Measurements from ENCODE around the gene CACNA1H.

DNA sequence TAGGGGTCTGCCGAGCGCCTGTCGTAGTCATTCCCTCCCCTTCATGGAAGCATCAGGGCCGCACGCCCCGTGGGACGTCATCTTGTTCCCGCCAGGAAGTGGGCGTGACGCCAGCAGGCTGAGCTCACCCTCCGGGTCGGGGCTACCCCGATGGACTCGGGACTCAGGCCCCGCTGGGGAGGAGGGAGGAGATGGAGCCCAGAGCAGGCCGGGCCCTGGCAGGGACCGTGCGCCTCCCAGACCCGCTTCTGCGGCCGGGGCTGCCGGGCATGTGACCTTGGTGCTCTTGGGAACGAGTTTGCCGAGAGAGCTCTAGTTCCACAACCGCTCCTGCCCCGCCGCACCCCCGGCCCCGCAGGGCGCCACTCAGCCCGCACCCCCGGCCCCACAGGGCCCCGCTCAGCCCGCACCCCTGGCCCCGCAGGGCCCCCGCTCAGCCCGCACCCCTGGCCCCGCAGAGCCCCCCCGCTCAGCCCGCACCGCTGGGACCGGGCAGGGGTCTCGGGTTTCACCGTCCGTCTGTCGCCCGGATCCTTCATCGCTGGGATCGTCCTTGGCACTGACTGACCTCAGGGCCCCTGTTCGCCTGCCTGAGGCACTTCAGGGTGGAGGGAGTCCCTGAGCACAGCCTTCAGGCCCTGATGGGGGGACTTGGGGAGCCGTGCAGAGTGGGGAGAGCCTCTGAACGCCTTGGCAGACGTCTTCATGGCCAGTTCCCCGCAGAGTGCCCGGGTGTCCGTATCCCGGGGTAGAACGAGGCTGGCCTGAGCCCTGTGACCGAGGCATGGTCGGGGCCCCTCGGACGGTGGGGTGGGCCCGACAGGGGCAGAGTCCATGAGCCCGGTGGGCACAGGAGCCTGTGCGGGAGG lies 5.8 kb downstream of the CACNA1H start:
- TF ChIP-seq, protein P1, sequence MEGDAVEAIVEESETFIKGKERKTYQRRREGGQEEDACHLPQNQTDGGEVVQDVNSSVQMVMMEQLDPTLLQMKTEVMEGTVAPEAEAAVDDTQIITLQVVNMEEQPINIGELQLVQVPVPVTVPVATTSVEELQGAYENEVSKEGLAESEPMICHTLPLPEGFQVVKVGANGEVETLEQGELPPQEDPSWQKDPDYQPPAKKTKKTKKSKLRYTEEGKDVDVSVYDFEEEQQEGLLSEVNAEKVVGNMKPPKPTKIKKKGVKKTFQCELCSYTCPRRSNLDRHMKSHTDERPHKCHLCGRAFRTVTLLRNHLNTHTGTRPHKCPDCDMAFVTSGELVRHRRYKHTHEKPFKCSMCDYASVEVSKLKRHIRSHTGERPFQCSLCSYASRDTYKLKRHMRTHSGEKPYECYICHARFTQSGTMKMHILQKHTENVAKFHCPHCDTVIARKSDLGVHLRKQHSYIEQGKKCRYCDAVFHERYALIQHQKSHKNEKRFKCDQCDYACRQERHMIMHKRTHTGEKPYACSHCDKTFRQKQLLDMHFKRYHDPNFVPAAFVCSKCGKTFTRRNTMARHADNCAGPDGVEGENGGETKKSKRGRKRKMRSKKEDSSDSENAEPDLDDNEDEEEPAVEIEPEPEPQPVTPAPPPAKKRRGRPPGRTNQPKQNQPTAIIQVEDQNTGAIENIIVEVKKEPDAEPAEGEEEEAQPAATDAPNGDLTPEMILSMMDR (IDR thresholded peaks at IDR 0.05; ENCODE audit: low read depth, low read length): no peak
- TF ChIP-seq EZH2phosphoT487 (IDR thresholded peaks at IDR 0.05; ENCODE audit: low read depth): no peak

Data from OCI-LY3 (cell line).